Measurements from ENCODE around the gene PITX1. TPM values are rescaled to one million over a fixed set of nuclear protein-coding genes. Genes with fewer than 3 reads are reported as not detected.
A peak's percentile ranks its signal among the peaks of the same experiment; 100 is the strongest.

PITX1 gene
- total RNA-seq, 1 donor from 2014 or later = not detected

DNA sequence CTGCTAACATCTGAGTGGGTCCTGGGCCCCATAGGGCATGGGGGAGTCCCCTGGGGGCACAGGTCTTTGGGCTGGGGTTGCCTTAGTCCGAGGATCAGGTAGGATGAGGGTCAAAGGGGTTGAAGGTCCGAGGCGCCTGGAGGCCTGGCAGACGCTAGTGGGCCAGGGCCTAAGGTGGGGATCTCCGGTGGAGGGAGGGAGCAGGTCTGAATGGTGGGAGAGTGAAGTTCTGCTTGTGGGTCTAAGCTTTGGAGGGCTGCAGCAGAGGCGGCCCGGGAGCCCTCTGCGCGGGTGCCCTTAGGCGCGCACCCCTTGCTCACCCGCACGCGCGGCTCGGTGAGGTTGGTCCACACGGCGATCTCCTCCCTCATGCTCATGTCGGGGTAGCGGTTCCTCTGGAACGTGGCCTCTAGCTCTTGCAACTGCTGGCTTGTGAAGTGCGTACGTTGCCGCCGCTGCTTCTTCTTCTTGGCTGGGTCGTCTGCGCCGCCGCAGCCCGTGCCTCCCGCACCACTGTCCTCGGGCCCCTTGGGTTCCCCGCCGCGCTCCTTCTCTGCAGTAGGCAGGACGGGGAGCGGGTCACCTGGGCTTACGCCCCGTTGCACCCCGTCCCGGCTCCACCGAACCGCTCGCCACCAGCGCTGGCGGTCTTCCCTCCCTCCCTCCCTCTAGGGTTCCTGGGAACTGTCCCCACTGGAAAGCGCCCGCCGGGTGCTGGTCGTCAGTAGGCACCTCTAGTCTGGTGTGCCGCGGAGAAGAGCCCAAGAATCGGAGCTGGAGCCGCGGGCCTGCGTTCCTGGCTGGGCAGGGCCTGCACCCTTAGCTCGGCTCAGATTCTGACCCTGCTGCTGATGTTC, 2.8 kb downstream of the PITX1 start:
- DNase-seq (ENCODE audit: low spot score in 2 of 2) (no peak), FAIRE-seq (no peak)

DNA sequence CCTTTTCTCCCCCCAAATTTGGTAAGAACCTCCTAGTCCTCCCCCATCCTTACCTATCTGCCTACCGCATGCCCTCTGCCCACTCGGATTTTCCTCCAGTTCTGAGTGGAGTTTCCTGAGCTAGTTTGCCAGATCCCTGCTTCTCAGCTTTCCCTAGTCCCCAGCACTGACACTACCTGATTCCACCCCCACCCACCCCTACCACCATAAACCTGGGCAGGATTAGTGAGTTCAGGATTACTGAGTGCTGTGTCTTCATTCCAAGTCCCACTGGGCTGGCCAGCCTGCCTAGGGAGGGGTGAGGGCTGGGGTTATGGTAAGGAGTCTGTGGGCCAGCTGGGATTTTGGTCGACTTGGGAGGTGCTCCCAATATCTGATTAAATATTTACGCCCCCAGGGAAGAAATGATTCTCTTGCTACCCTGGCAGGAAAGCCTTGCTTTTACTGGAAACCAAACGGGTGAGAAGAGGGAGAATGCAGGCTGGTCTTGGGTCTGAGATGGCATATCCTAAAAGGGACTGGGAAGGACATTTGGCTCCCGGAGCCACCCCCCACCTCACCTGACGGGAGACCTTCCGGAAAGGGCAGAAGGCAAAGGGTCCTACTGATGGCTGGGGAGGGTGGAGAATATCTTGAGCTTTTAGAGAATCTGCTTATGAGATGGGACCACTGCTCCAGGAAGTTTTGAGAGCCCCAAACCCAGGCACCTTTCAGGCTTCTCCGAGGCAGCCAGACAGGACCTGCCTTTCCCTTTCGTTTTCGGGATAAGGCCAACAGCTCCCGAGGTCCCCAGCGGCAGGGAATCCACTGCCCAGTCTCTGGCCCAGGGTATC, 3.7 kb downstream of the PITX1 start:
- FAIRE-seq (no peak), DNase-seq (ENCODE audit: low spot score in 2 of 2) (no peak)

DNA sequence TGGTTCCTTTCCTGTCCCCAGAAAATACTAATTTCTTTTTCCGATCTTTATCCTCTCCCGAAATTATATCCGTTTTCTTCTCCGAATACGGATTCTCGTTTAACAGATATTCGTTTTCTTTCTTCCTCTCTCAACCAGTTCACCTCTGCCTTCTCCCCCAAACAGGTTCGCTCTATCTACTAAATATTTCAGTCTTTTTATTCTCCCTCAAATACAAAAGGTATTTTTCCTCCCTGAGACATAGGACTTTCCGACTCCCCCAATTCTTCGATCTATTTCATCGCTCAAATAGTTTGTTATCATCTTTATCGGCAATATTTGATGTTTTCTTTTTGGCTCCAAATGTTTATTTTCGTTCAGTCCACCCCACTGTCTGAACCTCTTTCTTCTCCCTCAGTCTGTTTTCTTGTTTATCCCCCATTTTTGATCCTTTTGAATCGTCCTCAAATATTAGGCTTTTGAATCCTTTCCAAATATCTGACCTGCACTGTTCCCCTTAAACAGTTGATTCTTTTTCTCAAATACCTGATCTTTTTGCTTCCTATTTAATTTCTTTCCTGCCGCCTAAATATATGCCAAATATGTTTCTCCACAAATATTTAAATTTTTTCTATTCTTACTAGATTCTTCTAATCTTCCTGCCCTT, 4.4 kb downstream of the PITX1 start:
- no peak for DNase-seq (ENCODE audit: low spot score in 2 of 2)
- FAIRE-seq = no peak

DNA sequence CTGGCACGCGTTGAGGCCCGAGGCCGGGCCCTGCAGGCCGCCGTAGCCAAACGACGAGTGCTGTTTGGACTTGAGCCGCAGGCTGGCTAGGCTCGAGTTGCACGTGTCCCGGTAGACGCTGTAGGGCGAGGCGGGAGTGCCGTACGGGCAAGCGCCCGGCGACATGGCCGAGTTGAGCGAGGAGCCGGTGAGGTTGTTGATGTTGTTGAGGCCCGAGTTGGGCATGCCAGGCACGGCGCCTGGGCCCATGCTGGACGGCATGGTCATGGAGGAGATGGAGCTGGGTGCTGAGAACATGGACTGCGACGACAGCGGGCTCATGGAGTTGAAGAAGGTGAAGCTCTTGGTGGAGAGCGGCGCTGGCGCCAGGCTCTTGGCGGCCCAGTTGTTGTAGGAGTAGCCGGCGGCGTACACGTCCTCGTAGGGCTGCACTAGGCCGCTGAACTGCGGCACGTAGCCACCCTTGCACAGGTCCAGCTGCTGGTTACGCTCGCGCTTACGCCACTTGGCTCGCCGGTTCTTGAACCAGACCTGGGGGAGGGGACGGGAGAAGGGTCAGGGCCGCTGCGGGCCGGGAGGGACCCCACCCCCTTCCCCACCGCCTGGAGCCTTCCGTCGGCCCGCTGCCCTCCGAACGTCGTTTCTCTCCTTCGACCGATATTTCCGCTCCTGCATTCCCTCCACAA, 5.1 kb downstream of the PITX1 start:
- FAIRE-seq = no peak
- no peak for DNase-seq (ENCODE audit: low spot score in 2 of 2)

DNA sequence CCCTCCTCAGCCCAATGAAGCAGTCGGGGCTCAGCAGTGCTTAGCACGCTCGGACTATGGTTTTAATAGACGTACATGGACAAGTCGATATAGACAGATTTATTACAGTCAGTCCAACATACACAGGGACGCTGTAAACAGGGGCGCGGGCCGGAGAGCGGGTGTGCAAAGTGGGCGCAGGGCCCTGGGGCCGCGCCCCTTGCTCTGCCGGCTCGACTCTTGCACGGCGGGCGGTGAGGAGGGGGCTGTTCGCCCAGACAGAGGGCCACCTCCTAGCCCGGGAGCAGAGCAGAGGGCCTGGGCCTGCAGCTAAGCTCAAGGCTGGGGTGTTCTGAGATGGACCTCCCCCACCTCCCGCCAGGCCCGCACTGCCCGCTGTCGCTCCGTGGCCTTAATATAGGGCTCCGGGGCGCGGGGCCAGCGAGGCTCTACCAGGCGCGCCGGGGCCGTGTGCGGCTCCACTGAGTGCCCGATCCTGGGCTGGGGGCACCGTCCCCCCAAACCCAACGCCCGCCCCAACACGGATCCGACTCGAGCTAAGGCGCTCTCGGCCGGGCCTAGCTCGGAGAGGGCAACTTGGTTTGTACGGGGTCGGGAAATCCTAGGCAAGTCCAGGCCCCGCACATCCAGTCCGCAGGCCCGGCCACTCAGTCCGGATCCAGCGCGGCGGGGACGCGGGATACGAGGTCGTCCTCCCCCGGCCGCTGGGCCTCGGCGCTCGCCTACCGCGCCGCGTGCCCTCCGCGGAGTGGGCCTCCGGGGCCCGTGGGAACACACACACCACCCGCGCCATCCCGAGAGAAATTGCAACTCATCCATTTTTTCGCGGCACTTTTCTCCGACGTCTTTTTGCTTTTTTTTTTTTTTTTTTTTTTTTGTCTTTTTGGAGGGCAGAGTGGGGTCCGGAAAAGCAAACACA, 6.1 kb downstream of the PITX1 start:
- FAIRE-seq (no peak), DNase-seq (ENCODE audit: low spot score in 2 of 2) (peak in 1 of 2 donors; percentile 15)

DNA sequence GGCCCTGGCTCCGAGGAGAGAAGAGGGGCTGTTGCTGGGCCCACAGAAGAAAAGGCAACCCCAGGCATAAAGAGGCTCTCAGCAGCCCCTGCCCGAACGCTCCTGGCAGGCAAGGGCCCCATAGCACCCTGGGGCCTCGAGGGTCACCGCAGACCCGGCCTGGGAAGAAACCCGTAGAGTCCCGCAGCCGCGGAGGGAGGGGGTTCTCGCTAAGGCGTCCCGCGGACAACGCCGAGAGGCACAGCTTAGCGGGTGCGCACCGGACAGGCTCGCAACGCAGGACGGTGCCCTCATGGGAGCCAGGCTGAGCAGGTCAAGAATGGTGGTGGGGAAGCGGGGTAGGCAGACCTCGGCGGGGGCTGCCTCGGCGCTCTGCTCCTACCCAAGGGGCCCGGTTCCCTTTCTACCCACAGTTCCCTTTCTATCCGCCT, 6.7 kb downstream of the PITX1 start:
- FAIRE-seq = no peak
- DNase-seq (ENCODE audit: low spot score in 2 of 2) = no peak

DNA sequence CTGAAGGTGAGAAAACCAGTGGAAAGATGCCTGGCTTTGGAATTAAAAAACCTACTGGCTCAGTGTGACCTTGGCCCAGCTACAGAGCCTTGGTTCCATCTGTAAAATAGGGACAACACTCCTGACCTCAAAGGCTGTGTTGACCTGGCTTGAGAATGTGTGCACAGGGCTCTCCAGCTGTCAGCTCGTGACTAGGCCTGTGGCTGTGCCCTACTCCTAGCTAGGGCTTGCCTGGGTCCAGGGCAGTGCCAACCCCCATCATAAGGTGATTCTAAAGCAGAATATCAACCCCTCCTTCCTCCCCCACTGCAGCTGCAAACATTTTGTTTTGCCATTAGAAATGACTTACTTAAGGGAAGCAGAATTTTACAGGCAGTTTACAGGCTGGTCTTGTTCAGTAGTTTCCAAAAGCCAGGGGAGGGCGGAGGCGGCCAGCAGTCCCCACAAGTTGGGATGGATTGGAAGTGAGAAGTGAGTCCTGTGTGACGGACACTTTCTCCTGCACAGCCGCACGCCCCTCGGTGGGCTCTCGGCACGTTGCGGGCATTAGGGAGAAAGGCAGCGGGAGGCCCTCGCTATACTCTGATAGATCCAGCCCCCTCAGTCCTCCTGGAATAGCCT, 7.3 kb downstream of the PITX1 start:
- DNase-seq (ENCODE audit: low spot score in 2 of 2) (no peak), FAIRE-seq (no peak)

DNA sequence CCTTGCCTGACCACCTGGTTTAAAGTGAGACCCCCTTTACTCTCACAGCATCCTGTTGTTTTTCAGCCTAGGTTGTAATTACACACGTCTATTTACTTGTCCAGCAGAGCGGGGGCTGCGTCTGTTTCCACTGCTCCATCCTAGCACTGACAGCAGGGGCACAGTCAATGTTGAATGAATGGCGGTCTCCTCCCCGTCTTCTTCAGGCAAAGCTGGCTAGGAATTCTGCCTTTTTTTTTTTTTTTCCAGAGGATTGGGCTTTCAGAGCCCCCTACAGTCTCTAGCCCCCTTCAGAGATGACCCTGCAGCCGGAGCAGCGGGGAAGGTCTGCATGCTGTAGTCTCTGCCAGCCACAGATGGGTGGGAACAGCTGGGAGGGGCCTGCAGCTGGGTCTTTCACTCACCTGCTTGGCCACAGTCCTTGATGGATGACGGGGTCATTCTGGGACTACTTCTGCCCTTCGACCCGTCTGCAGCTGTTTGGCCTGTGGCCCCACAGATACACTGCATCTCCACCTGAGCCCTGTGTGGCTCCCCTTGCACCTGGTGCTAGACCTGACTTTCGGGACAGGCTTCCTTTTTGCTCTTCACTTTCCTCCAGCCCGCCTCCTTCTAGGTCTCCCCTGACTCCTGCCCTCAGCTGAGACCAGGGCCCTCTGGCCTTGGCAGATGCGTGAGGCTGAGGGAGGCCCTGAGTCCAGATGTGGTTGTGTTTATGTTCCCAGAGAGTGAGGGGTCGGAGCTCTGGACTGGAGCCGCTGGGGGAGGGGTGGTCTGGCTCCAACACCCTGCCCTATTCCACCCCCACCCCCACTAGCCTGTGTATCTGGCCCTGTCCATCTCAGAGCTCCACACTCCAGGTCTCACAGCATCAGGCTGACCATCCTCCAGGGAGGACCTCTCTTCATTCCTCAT, 8.0 kb downstream of the PITX1 start:
- DNase-seq (ENCODE audit: low spot score in 2 of 2) = peak in 1 of 2 donors; percentile 8

DNA sequence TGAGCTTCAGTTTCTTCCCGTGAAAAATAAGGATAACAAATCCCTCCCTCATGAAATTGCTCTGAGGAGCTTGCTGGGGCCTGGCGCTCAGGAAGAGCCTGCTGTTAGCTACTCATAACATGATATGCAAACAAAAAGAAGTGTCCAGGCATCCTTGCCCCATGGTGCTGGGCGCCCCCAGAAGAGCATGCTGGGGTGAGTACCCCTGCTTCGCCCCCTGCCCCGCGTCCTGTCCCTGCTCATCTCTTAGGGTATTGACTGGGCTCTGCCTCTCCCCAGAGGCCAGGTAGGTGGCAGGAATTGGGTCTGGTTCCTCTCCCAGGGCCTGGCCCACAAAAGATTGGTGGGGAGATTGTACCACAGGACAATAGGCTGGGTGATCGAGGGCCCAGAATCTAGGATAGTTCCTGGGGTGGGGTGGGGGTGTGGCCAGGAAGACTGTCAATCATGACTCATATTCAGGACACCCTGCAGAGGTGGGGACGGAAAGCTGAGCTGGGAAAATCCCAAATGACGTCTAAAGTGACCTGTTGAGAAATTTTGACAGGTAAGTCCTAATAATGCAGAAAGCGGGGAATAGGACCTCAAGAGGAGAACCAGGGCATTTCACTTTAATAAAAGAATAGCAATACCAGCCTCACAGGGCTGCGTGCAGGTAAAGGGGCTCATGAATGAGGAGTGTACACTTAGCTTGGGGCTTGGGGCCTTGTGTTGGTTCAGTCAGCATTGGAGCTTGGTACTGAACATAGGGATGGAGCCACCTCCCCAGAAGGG, 8.9 kb downstream of the PITX1 start:
- FAIRE-seq (no peak), DNase-seq (ENCODE audit: low spot score in 2 of 2) (peak in 1 of 2 donors; percentile 11)

More for the DNA sequence above, 8.0 kb downstream of the PITX1 start:
- no peak for FAIRE-seq

DNA sequence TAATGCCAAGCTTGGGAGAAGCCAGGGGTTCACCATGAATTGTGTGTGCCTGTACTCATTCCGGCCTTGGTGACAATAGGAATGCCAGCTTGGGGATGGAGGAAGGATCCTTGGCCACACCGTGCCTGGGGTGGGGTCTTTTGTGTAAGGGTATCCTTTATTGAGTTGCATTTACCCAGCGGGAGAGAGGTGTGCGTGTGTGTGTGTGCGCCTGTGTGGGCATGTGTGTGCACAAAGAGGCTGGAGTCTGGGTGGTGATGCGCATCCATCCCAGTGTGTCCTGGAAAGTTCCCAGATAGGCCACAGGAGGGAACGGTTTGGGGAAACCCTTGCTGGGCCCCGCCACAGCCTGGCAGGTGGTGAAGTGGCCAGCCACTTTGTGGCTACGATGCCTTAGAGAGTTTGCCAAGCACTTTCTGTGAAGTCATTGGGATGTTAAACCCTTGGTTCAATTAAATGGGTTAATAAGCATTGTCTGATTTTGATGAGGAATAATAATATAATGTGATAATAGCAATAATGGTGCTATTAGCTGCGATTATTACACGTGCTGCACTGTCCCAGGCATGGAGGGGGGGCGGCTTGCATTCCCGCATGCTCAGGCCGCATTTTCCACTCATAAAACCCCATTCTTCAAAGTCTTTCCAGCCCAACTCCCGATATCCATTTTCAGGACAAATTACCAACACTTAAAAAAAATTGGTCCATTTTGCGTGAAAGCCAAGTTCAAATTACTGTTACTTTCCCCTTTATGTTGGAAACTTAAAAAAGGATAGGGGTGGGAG, 13.7 kb downstream of the PITX1 start:
- FAIRE-seq = no peak

DNA sequence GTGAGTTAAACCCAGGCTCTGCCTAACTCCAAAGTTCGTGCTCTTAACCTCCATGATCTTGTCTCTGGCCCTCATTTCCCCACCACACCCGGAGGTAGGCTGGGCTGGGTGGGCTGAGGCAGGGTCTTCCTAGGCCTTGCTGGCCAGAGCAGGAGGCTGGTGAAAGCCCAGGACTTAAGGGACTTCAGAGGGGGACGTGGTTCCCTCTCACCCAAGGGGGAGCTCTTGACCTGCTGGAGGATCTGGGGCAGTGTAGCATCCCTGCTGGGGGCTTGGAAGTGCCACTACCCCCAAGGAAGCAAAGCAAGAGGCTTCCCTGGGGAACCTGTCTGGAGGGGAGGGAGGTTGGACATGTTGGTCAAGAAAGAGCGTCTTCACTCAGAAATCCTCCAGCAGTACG, 14.7 kb downstream of the PITX1 start:
- no peak for DNase-seq (ENCODE audit: low spot score in 2 of 2)
- FAIRE-seq = no peak

More for the DNA sequence above, 13.7 kb downstream of the PITX1 start:
- DNase-seq (ENCODE audit: low spot score in 2 of 2) = no peak

DNA sequence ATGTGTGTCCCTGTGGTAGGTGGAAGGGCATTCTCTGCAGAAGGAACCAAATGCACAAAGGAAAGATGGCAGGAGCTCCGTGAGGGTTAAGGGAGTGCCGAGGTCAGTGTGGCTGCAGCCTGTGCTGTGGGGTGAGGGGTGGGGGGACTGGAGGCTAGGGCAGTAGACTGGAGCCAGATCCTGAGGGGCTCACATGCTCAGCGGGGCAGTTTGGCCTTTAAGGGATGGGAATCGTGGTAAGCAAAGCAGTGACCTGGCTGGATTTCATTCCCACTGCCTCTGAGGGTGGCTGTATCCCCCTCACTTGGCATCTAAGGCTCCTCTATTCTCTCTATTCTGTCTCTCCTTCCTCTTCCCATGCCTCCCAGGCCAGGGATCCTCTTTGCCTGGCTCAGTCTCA, 15.6 kb downstream of the PITX1 start:
- no peak for DNase-seq (ENCODE audit: low spot score in 2 of 2)

DNA sequence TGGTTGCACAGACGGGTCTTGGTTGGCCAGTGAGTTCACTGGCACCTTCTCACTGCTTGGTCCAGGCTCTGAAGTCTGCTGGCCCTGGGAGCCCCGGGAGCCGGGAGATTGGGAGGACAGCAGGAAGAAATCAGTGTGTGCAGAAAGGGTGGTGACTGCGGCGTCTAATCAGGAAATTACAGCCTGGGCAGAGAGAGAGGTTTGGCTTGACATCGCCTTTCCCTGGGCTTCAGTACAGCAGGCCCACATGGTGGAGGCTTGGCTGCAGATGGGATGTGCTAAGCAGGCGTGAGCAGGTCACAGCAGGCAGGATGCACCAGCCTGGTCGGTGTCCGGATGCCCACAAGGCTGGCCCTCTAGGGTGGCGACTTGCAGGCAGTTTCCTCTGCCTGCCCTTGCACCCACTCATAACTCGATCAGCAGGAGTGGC, 17.2 kb downstream of the PITX1 start:
- DNase-seq (ENCODE audit: low spot score in 2 of 2) (no peak), FAIRE-seq (no peak)

More for the DNA sequence above, 15.6 kb downstream of the PITX1 start:
- no peak for FAIRE-seq

DNA sequence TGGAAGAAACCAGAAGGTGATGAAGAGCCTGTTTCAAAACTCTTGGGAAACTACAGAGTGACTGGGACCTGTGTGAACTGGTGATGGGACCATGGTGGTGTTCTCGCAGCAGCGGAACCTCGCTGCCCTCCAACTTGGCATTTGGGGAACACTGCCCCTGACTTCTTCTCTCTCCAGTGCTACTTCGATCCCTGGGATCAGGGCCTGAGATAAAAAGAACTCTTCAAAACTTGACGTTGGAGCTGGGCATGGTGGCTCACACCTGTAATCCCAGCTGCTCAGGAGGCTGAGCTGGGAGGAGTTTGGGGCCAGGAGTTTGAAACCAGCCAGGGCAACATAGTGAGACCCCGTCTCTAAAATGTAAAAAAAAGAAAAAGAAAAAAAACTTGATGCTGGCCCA, 18.1 kb downstream of the PITX1 start:
- DNase-seq (ENCODE audit: low spot score in 2 of 2) (no peak), FAIRE-seq (no peak)

DNA sequence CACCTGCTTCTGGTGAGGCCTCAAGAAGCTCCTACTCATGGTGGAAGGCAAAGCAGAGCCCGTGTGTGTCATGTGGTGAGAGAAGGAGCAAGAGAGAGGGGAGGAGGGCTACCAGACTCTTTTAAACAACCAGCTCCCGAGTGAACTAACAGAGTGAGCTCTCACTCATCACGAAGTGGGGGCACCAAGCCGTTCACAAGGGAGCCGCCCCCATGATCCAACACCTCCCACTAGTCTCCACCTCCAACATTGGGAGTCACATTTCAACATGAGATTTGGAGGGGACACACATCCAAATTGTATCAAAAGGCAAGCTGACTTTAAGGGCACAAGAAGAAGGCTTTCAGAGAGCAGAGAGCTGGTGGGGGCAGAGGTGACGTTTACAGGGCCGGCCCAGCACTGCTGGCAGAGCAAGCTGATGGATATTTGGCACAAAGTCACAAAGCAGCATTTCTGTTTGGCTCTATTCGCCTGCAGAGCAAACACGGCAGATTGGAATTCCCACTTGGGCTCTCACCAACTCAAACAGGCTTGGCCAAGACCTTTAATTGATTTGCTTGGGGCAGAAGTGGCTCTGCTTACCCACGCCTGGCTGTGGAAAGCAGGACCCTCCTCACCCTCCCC, 20.0 kb downstream of the PITX1 start:
- DNase-seq (ENCODE audit: low spot score in 2 of 2) = no peak
- no peak for FAIRE-seq

DNA sequence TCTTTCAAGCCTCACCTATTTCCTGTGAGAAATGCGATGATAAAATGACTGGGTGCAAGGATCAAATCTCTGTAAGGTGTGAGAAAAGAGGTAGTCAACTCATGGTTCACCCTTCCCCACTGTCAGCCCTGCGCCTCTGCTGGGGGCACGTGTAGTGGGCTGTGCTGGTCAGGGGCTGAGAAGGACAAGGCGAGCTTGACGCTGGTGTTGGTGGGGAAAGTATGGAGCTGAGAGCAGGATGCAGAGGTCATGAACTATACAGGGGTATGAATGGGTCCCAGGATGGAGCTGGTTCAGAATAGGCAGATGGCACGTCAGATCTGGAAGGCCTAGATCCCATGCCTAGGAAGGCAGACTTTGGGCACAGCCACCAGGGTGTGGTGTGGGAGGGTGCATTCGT, 20.6 kb downstream of the PITX1 start:
- no peak for FAIRE-seq
- DNase-seq (ENCODE audit: low spot score in 2 of 2) = no peak

Data from frontal cortex (tissue), 4 donors.